ENCODE measurements around the gene MVK.

MVK gene

DNA sequence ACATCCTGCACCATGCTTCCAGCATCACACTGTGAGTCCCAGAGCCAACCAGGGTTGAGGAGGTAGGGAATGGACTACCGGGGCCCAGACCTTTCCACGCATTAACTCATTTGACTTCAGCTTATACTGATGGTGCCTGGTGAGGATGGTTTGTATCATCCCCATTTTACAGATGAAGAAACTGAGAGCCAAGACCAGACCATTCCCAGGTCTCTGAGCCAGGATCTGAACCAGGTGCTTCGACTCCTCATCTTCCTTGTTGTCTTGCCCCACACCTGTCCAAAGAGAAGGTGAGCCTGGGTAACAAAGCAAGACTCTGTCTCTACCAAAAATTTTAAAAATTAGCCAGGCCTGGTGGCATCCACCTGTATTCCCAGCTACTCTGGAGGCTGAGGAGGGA lies 64.4 kb downstream of the MVK start:
- DNase-seq, result no peak

DNA sequence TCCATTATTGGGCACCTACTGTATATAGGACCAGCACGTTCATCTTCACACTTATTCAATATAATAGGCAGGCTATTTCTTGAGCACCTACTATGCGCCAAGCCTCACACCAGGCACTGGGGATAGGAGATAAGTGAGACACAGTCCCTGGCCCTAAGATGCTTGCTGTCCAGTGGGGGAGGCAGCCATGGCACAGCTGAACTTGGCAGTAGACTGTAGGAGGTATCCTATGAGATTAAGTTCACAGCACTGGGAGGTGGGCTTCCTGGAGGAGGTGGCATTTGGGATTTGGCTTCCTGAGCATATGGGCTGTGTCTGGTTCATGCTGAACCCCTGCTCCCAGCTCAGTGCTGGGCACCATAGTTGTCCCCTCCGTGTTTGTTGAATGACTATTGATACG lies 65.1 kb downstream of the MVK start:
- no peak for DNase-seq

DNA sequence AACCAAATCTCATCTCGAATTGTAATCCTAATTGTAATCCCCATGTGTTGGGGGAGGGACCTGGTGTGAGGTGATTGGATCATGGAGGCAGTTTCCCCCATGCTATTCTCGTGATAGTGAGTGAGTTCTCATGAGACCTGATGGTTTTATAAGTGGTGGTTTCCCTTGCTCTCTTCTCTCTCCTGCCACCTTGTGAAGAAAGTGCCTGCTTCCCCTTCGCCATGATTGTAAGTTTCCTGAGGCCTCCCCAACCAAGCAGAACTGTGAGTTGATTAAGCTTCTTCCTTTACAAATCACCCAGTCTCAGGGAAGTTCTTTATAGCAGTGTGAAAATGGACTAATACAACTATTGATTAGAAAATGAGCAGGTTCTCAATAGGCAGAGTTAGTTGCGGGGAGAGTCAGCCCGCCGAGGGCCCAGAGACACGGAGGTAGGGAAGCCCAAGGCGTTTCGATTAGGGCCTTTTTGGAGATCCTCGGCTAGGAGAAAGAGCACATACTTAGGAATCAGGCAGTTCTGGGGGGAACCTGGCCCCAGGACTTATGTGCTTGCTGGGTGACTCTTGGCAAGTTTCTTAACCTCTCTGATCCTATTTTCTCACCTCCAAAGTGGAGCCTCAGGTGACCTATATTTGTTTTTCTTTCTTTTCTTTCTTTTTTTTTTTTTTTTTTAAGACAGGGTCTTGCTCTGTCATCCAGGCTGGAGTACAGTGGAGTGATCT lies 65.7 kb downstream of the MVK start:
- DNase-seq, result no peak

DNA sequence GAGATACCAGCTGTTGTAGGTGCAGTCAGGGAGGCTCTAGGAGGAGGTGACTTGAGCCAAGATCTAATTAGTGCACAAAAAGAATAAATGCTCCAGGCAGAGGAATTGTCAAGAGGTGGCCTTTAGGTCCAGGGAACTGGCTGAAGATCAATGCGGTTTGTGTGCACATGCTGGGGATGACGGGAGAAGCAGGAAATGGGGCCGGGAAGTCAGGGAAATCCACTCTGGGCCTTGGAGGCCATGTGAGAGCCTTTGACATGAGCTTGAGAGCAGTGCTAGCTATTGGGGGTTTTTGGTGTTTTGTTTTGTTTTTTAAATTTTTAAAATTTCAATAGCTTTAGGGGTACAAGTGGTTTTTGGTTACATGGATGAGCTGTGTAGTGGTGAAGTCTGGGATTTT lies 67.4 kb downstream of the MVK start:
- no peak for DNase-seq

DNA sequence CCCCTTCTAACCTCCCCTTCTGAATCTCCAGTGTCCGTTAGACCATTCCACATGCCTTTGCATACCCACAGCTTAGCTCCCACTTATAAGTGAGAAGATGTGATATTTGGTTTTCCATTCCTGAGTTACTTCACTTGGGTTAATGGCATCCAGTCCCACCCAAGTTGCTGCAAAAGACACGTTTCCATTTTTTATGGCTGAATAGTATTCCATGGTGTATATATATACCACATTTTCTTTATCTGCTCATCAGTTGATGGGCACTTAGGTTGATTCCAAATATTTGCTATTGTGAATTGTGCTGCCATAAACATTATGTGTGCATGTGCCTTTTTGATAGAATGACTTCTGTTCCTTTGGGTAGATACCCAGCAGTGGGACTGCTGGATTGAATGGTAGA lies 67.8 kb downstream of the MVK start:
- no peak for DNase-seq

DNA sequence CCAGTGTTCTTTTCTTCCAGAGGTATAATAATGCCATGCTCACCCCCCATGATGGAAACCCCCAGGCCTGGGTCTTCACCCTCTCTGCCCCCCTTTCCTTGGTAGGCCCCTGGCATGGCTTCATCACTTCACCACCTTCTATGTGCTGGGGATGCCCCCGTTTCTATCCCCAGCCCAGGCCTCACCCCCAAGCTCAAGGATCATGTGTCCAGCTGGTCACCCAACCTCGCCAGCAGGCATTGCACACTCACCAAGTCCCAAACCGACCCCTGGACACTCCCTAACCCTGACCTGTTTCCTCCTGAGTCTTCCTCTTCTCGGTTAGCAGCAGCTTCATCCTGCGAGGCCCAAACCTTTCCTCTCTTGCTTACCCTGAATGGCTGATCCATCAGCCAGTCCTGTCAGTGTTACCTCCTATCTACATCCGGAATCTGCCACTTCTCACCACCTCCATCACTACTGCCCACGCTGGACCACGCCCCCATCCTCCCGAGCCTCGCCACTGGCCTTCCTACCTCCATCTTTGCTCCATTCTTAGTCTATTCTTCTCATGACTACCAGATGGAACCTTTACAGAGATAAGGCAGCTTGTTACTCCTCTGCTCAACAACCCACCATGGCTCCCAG lies 69.0 kb downstream of the MVK start:
- DNase-seq, result no peak

DNA sequence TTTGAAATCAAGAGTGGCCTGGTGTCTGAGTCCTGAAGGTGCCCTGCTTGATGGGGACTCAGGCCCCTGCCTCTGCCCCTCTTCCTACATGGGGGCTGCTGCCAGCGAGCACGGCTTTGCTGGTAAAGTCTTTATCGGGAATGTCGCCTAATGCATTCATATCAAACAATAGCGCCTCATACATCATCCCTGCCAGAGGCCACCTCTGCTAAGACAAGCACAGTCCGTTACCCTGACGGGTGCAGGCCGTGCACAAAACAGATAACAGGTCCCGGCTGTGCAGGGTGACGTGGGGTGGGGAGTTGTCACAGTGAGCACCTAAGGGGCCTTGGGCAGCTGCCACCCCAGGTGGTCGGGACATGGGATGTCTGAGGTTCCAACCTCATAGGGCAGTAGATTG lies 71.6 kb downstream of the MVK start:
- no peak for DNase-seq

DNA sequence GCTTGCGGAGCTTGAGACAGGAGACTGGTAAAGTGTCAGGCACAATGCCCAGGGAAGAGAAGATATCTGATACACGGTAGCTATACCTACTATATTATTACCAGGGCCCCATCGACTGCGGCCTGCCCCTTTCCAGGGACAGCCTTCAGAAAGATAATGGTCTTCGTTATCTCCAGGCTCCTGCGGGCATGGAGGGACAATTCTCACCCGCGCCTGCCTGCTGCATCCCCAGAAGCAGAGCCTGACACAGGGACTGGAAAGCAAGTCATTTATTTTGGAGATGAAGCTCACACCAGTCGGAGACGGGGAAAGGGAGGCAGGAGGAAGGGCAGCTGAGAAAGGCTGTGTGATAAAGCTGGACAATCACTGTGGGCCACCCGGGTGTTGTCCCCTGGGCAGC lies 72.1 kb downstream of the MVK start:
- DNase-seq, result no peak

Measured in CD4-positive, alpha-beta T cell treated with Interleukin-12 subunit alpha and Interleukin-12 subunit beta, for 1 hour (primary cell).